GM06990 (cell line): ENCODE data around the gene NEUROD4.

ENCODE experiments used
- DNase-seq: peaks from one replicate; pipeline ENCODE4 v3.0.0-alpha.2; 2011; ENCODE audit not compliant: insufficient read length; ENCODE audit errors: extremely low read depth
- H3K27me3 ChIP-seq: replicated peaks from 2 replicates; pipeline ENCODE4 v1.6.0; 2011; ENCODE audit warnings: low read length; ENCODE audit not compliant: control insufficient read depth, insufficient read depth
- H3K36me3 ChIP-seq: 2 replicates; pipeline ENCODE4 v1.5.1; 2011; ENCODE audit warnings: low read length; ENCODE audit not compliant: control insufficient read depth, insufficient read depth
- H3K4me3 ChIP-seq: replicated peaks from 2 replicates; pipeline ENCODE4 v1.5.1; 2011; ENCODE audit warnings: low read depth, mild to moderate bottlenecking, control low read depth, low read length
- CTCF ChIP-seq: IDR thresholded peaks from 2 replicates; pipeline ENCODE4 v1.5.1; 2011; ENCODE audit warnings: low read length, control low read depth, mild to moderate bottlenecking, inconsistent platforms; ENCODE audit not compliant: insufficient read depth, poor library complexity, severe bottlenecking

NEUROD4 gene

GRCh38 chr12:54991161-54991990 is 28.4 kb upstream of the NEUROD4 start:
- H3K27me3 ChIP-seq = no peaks in the 10 kb centered on the region
- TF ChIP-seq CTCF = no peak
- peak overlapping the region; percentile 25 for H3K4me3 ChIP-seq
- H3K36me3 ChIP-seq = no peaks in the 10 kb centered on the region
- peak; percentile 62 for DNase-seq

- TF ChIP-seq CTCF = no peak
- H3K27me3 ChIP-seq = no peaks in the 10 kb centered on the region
- H3K4me3 ChIP-seq = no peak overlapping the region
- peak; percentile 20 for DNase-seq
- H3K36me3 ChIP-seq = no peaks in the 10 kb centered on the region
These were observed 27.8 kb upstream of the NEUROD4 start for GRCh38 chr12:54991991-54992375.

DNA sequence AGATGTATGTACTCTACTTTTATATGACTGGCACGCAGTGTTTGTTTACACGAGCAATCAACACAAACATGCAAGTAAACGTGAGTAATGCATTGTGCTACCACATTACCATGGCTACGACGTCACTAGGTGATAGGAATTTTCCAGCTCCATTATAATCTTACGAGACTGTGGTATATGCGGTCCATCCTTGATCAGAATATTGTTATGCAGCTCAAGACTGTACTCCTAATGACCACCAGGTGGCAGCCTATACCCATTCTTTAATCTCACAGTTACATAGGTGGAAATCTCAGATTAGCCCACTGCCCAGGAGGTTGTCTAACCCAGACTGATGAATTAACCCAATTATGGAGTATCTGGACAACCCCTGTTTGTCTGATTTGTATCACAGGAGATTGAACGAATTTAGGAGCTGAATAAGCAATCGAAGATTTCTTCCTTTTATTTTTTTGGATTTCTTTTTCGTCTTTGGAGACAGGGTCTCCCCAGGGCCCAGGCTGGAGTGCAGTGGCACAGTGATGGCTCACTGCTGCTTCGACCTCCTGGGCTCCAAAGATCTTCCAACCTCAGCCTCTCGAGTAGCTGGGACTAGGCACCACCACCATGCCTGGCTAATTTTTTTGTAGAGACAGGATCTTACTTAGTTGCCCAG is 26.5 kb upstream of the NEUROD4 start:
- Histone ChIP-seq H3K27me3 (no peaks in the 10 kb centered on the region), H3K4me3 (no peak overlapping the region), H3K36me3 (no peaks in the 10 kb centered on the region)
- peak; percentile 38 for DNase-seq
- peak; percentile 71 for TF ChIP-seq CTCF

GRCh38 chr12:54996205-54996604 is 23.6 kb upstream of the NEUROD4 start:
- no peak for TF ChIP-seq CTCF
- no peaks in the 10 kb centered on the region for H3K36me3 ChIP-seq
- H3K27me3 ChIP-seq = no peaks in the 10 kb centered on the region

DNA sequence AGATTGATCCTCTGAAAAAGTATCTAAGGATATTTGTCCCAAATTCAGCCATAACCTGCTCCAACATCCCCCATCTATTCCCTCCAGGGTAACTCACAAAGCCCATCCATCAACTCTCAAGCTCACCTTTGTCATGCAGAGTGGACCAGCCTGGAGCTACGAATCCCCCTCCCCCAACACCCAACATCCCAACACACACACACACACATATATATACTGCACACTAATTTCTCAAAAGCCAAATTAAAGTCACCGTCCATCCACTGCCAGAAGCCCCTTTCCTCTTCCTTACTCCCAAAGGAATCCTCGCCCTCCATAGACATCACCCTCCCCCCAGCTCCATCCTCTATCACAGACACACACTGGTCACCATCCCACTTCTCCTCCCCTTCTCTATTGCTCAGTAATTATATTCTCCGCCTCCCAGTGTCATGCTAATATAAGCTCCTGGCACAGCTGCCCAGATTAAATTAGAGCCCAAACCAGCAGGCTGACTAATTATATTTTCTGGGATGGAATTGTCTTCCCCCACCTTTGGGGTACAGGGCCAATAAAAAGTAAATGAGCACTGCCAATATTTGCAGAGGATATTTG is 21.7 kb upstream of the NEUROD4 start:
- DNase-seq = no peak
- no peaks in the 10 kb centered on the region for H3K36me3 ChIP-seq
- TF ChIP-seq CTCF = no peak
- no peaks in the 10 kb centered on the region for H3K27me3 ChIP-seq
- H3K4me3 ChIP-seq = no peak overlapping the region

More at GRCh38 chr12:54996205-54996604, 23.6 kb upstream of the NEUROD4 start:
- H3K4me3 ChIP-seq = no peak overlapping the region
- DNase-seq = no peak
